H1 (cell line): ENCODE measurements around the gene KLHL17. TPM values are rescaled to one million over a fixed set of nuclear protein-coding genes. Genes with fewer than 3 reads are reported as not detected.

Experiments
- polyA plus RNA-seq, 7 experiments: library from polyadenylated mRNA; depleted of rRNA in 3 of 7; stranded (reverse) in 5 of 7; unstranded in 2 of 7; fragments of >200 nt in 5 of 7; fragments of 200-250 nt in 2 of 7; gene quantifications; 1 replicate in 5 of 7; 2 replicates in 1 of 7; 4 replicates in 1 of 7; pipeline versions ENCODE4 v1.2.1 to v1.2.3, GENCODE V29; 2011 to 2013; ENCODE audit warnings: missing spikeins in 2 of 7, mixed read lengths in 2 of 7
- small RNA-seq: library from polyadenylated mRNA; stranded (forward); fragments of <200 nt; extraction: miRNeasy Mini kit (QIAGEN cat#:217004); gene quantifications from one replicate; pipeline ENCODE3, GENCODE V24; 2013; ENCODE audit not compliant: insufficient read depth
- total RNA-seq: library from RNA; stranded (reverse); fragmentation: NEBNext Ultra II Directional; extraction: Animal tissue kit (Norgen Biotek cat#: 25700); gene quantifications from 2 replicates; pipeline ENCODE4 v1.2.1, GENCODE V29; 2021

KLHL17 gene
- total and polyA plus RNA-seq, 2 of the 8 experiments (the other 6 are each of a cell fraction or from before 2014, with no cell fraction given) = 32.6 to 36.1 TPM

Small RNA genes within 50 kb of the gene (small RNA-seq; reads per million reads assigned to genes)
- gene AL645608.3 = not detected
- not detected for gene AL645608.4

Other genes starting within 250 kb of the KLHL17 start
- 0.25 and 0.30 TPM in 2 replicates for gene SAMD11, start 36.7 kb upstream of the KLHL17 start, total RNA-seq
- 0.18 and 0.66 TPM in 2 replicates for gene SAMD11, start 36.7 kb upstream of the KLHL17 start, polyA plus RNA-seq (2011; rRNA removed)
- 130 TPM in 2 replicates for gene NOC2L, start 1.3 kb upstream of the KLHL17 start, total RNA-seq
- gene NOC2L, start 1.3 kb upstream of the KLHL17 start, polyA plus RNA-seq (2011; rRNA removed) = 74.7 and 115 TPM in 2 replicates
- gene PLEKHN1, start 5.9 kb downstream of the KLHL17 start, total RNA-seq = 1.5 TPM in 2 replicates
- 0.39 and 1.2 TPM in 2 replicates for gene PLEKHN1, start 5.9 kb downstream of the KLHL17 start, polyA plus RNA-seq (2011; rRNA removed)
- not detected in 2 replicates for gene PERM1, start 21.5 kb downstream of the KLHL17 start, total RNA-seq
- not detected in 2 replicates for gene PERM1, start 21.5 kb downstream of the KLHL17 start, polyA plus RNA-seq (2011; rRNA removed)
- 1.2 and 2.8 TPM in 2 replicates for gene HES4, start 39.5 kb downstream of the KLHL17 start, total RNA-seq
- 3.5 and 12.8 TPM in 2 replicates for gene HES4, start 39.5 kb downstream of the KLHL17 start, polyA plus RNA-seq (2011; rRNA removed)
- gene ISG15, start 52.9 kb downstream of the KLHL17 start, total RNA-seq = 27.7 and 29.3 TPM in 2 replicates
- gene ISG15, start 52.9 kb downstream of the KLHL17 start, polyA plus RNA-seq (2011; rRNA removed) = 121 and 123 TPM in 2 replicates
- gene AGRN, start 59.5 kb downstream of the KLHL17 start, total RNA-seq = 155 and 162 TPM in 2 replicates
- 52.3 and 104 TPM in 2 replicates for gene AGRN, start 59.5 kb downstream of the KLHL17 start, polyA plus RNA-seq (2011; rRNA removed)
- not detected in 2 replicates for gene RNF223, start 113.7 kb downstream of the KLHL17 start, total RNA-seq
- gene RNF223, start 113.7 kb downstream of the KLHL17 start, polyA plus RNA-seq (2011; rRNA removed) = not detected in 2 replicates
- 10.9 and 12.4 TPM in 2 replicates for gene C1orf159, start 155.5 kb downstream of the KLHL17 start, total RNA-seq
- gene C1orf159, start 155.5 kb downstream of the KLHL17 start, polyA plus RNA-seq (2011; rRNA removed) = 10.0 and 15.7 TPM in 2 replicates
- gene TTLL10, start 213.3 kb downstream of the KLHL17 start, total RNA-seq = 1.6 and 1.7 TPM in 2 replicates
- gene TTLL10, start 213.3 kb downstream of the KLHL17 start, polyA plus RNA-seq (2011; rRNA removed) = 1.1 and 2.0 TPM in 2 replicates
- 0.92 and 1.5 TPM in 2 replicates for gene TNFRSF18, start 246.0 kb downstream of the KLHL17 start, total RNA-seq
- 2.5 and 2.7 TPM in 2 replicates for gene TNFRSF18, start 246.0 kb downstream of the KLHL17 start, polyA plus RNA-seq (2011; rRNA removed)